Large intestine (tissue), 3 donors: ENCODE data around the gene INTS2. TPM values are rescaled to one million over a fixed set of nuclear protein-coding genes. Genes with fewer than 3 reads are reported as not detected.
"Not testable (repeated sequence)": the region's sequence is repeated elsewhere in the genome, so short reads cannot be mapped to it uniquely, and the experiment has no call there.

ENCODE experiments used
- DNase-seq, 2 donors: peaks; one replicate each; pipeline versions ENCODE4 v3.0.0 to v3.0.0-alpha.2; 2013
- H3K27ac ChIP-seq: one replicate; pipeline ENCODE4 v1.5.1; 2013; ENCODE audit warnings: low read length
- H3K27me3 ChIP-seq: 2 replicates; pipeline ENCODE4 v1.6.1; 2013; ENCODE audit warnings: low read length; ENCODE audit not compliant: control insufficient read depth, insufficient read depth
- H3K36me3 ChIP-seq: 2 replicates; pipeline ENCODE4 v1.6.1; 2013; ENCODE audit warnings: low read length; ENCODE audit not compliant: control insufficient read depth, insufficient read depth
- H3K4me1 ChIP-seq: one replicate; pipeline ENCODE4 v1.6.1; 2013; ENCODE audit warnings: low read length; ENCODE audit not compliant: control insufficient read depth, insufficient read depth
- H3K4me3 ChIP-seq: one replicate; pipeline ENCODE4 v1.5.1; 2013; ENCODE audit warnings: low read length
- H3K9me3 ChIP-seq: one replicate; pipeline ENCODE4 v1.6.1; 2013; ENCODE audit warnings: mild to moderate bottlenecking, low read depth, low read length, moderate library complexity; ENCODE audit not compliant: control insufficient read depth
- WGBS: methylation state at CpG from one replicate; pipeline ENCODE4 v1.1.5; 2013; ENCODE audit warnings: low lambda C conversion rate; ENCODE audit not compliant: insufficient coverage; 5-methylcytosine and 5-hydroxymethylcytosine counted together
- polyA plus RNA-seq: library from polyadenylated mRNA; unstranded; fragments of 120-200 nt; gene quantifications from one replicate; pipeline ENCODE4 v1.2.1, GENCODE V29; 2013

INTS2 gene
- polyA plus RNA-seq, 1 donor, result 9.0 TPM

- WGBS, result 100% methylated on average over 1 of the region's 2 CpGs
- H3K36me3 ChIP-seq, result peaks cover 19% of the 10 kb centered on the region
- H3K4me3 ChIP-seq, result no peak overlapping the region
- H3K9me3 ChIP-seq, result no peaks in the 10 kb centered on the region
- no peak for DNase-seq
- H3K4me1 ChIP-seq, result no peaks in the 10 kb centered on the region
- H3K27me3 ChIP-seq, result no peaks in the 10 kb centered on the region
- H3K27ac ChIP-seq, result no peak overlapping the region
Observed at GRCh38 chr17:61897548-61898180, 30.1 kb downstream of the INTS2 start.

- DNase-seq, result no peak
- WGBS, result no CpG with 5 or more reads among the region's 2 CpGs
- H3K9me3 ChIP-seq, result no peaks in the 10 kb centered on the region
Observed at GRCh38 chr17:61895391-61895790, 32.4 kb downstream of the INTS2 start.

GRCh38 chr17:61894310-61894709 lies 33.5 kb downstream of the INTS2 start:
- not testable (repeated sequence) for DNase-seq
- peaks cover 20% of the 10 kb centered on the region for H3K36me3 ChIP-seq

More at GRCh38 chr17:61895391-61895790, 32.4 kb downstream of the INTS2 start:
- Histone ChIP-seq H3K4me1 (no peaks in the 10 kb centered on the region), H3K36me3 (peaks cover 17% of the 10 kb centered on the region), H3K27ac (no peak overlapping the region), H3K27me3 (no peaks in the 10 kb centered on the region), H3K4me3 (no peak overlapping the region)

GRCh38 chr17:61887733-61888132 lies 40.0 kb downstream of the INTS2 start:
- WGBS, result 86% methylated on average over 1 of the region's 6 CpGs
- not testable (repeated sequence) for H3K27ac ChIP-seq, H3K27me3 ChIP-seq, H3K4me1 ChIP-seq, H3K4me3 ChIP-seq, DNase-seq, H3K9me3 ChIP-seq
- peaks cover 33% of the 10 kb centered on the region for H3K36me3 ChIP-seq

More at GRCh38 chr17:61894310-61894709, 33.5 kb downstream of the INTS2 start:
- H3K27me3 ChIP-seq, H3K4me3 ChIP-seq, H3K9me3 ChIP-seq, H3K4me1 ChIP-seq, H3K27ac ChIP-seq: not testable (repeated sequence)
- WGBS, result 100% methylated on average over 1 of the region's 5 CpGs

GRCh38 chr17:61885865-61886264 lies 41.9 kb downstream of the INTS2 start:
- H3K36me3 ChIP-seq, result peaks cover 28% of the 10 kb centered on the region
- WGBS, result no CpG with 5 or more reads among the region's 8 CpGs
- not testable (repeated sequence) for H3K27ac ChIP-seq, H3K4me1 ChIP-seq, DNase-seq, H3K27me3 ChIP-seq, H3K4me3 ChIP-seq, H3K9me3 ChIP-seq

- H3K4me3 ChIP-seq, result no peak overlapping the region
- H3K4me1 ChIP-seq, result no peaks in the 10 kb centered on the region
- WGBS, result 100% methylated on average over 3 of the region's 3 CpGs
- no peak for DNase-seq
- no peaks in the 10 kb centered on the region for H3K27me3 ChIP-seq
- peaks cover 27% of the 10 kb centered on the region for H3K36me3 ChIP-seq
- H3K9me3 ChIP-seq, result no peaks in the 10 kb centered on the region
- H3K27ac ChIP-seq, result no peak overlapping the region
Observed at GRCh38 chr17:61884864-61885263, 42.9 kb downstream of the INTS2 start.

GRCh38 chr17:61880589-61881102 lies 47.1 kb downstream of the INTS2 start:
- peaks cover 21% of the 10 kb centered on the region for H3K36me3 ChIP-seq
- no peaks in the 10 kb centered on the region for H3K9me3 ChIP-seq
- no CpG with 5 or more reads among the region's 4 CpGs for WGBS
- no peak overlapping the region for H3K27ac ChIP-seq
- H3K4me1 ChIP-seq, result no peaks in the 10 kb centered on the region
- H3K4me3 ChIP-seq, result no peak overlapping the region
- DNase-seq, result no peak
- H3K27me3 ChIP-seq, result no peaks in the 10 kb centered on the region

GRCh38 chr17:61878984-61879612 lies 48.7 kb downstream of the INTS2 start:
- peaks cover 18% of the 10 kb centered on the region for H3K36me3 ChIP-seq
- no CpG with 5 or more reads among the region's 3 CpGs for WGBS
- H3K4me3 ChIP-seq, result no peak overlapping the region

GRCh38 chr17:61878520-61878919 lies 49.3 kb downstream of the INTS2 start:
- WGBS, result no CpG with 5 or more reads among the region's 2 CpGs
- Histone ChIP-seq H3K4me3 (no peak overlapping the region), H3K9me3 (no peaks in the 10 kb centered on the region), H3K4me1 (no peaks in the 10 kb centered on the region), H3K27ac (no peak overlapping the region), H3K27me3 (no peaks in the 10 kb centered on the region), H3K36me3 (peaks cover 18% of the 10 kb centered on the region)
- DNase-seq, result no peak

More at GRCh38 chr17:61878984-61879612, 48.7 kb downstream of the INTS2 start:
- no peak for DNase-seq
- Histone ChIP-seq H3K4me1 (no peaks in the 10 kb centered on the region), H3K27me3 (no peaks in the 10 kb centered on the region), H3K27ac (no peak overlapping the region), H3K9me3 (no peaks in the 10 kb centered on the region)

GRCh38 chr17:61877837-61878236 lies 49.9 kb downstream of the INTS2 start:
- Histone ChIP-seq H3K27me3 (no peaks in the 10 kb centered on the region), H3K9me3 (no peaks in the 10 kb centered on the region), H3K27ac (no peak overlapping the region), H3K4me1 (no peaks in the 10 kb centered on the region), H3K36me3 (peaks cover 18% of the 10 kb centered on the region), H3K4me3 (no peak overlapping the region)
- no CpG with 5 or more reads among the region's 2 CpGs for WGBS
- DNase-seq, result no peak
